HepG2 (cell line): Measurements from ENCODE around the gene NOL12. TPM values are rescaled to one million over a fixed set of nuclear protein-coding genes. Genes with fewer than 3 reads are reported as not detected.

Experiments used
- ATF2 ChIP-seq: sonication (generic); formaldehyde crosslinking; IDR thresholded peaks from 2 replicates; pipeline ENCODE4 v1.4.0; 2020; ENCODE audit warnings: missing genetic modification reagents
- ATF7-NPFF ChIP-seq: sonication (generic); formaldehyde crosslinking; IDR thresholded peaks from 2 replicates; pipeline ENCODE4 v1.8.1; 2023; ENCODE audit warnings: mild to moderate bottlenecking, low read depth, missing genetic modification reagents, moderate library complexity
- CBFB ChIP-seq: sonication (generic); formaldehyde crosslinking; IDR thresholded peaks from 2 replicates; pipeline ENCODE4 v1.4.0; 2020; ENCODE audit warnings: missing genetic modification reagents
- GMEB1 ChIP-seq: sonication (generic); formaldehyde crosslinking; IDR thresholded peaks from 2 replicates; pipeline ENCODE4 v1.5.1; 2020; ENCODE audit warnings: missing genetic modification reagents, mild to moderate bottlenecking, borderline replicate concordance
- HIVEP1 ChIP-seq: sonication (generic); formaldehyde crosslinking; IDR thresholded peaks from 2 replicates; pipeline ENCODE4 v1.4.0; 2020; ENCODE audit warnings: mild to moderate bottlenecking, missing genetic modification reagents
- HOXA5 ChIP-seq: sonication (generic); formaldehyde crosslinking; IDR thresholded peaks from 2 replicates; pipeline ENCODE4 v1.4.0; 2020; ENCODE audit warnings: missing genetic modification reagents
- MAFF ChIP-seq: IDR thresholded peaks from 2 replicates; pipeline ENCODE4 v1.6.1; 2011; ENCODE audit warnings: low read depth, low read length, improper control_type of control experiment
- NFKBIZ ChIP-seq: IDR thresholded peaks from 2 replicates; pipeline ENCODE4 v1.6.1; 2018; ENCODE audit warnings: missing genetic modification reagents, missing compliant biosample characterization
- NONO ChIP-seq, 2 experiments: fragments of 450-650 bp in 1 of 2; sonication (generic) in 1 of 2; formaldehyde crosslinking in 1 of 2; IDR thresholded peaks in 1 of 2; conservative IDR thresholded peaks in 1 of 2; 2 replicates each; pipeline versions ENCODE4 v1.6.1 to v1.8.0; 2017 to 2022; ENCODE audit warnings: mild to moderate bottlenecking in 1 of 2, missing genetic modification reagents in 1 of 2, moderate library complexity in 1 of 2
- PAWR ChIP-seq: sonication (generic); formaldehyde crosslinking; IDR thresholded peaks from 2 replicates; pipeline ENCODE4 v1.4.0; 2020; ENCODE audit warnings: missing genetic modification reagents, mild to moderate bottlenecking, borderline replicate concordance
- PBX2 ChIP-seq: IDR thresholded peaks from 2 replicates; pipeline ENCODE4 v1.6.1; 2016; ENCODE audit warnings: control low read depth
- PHF21A ChIP-seq: sonication (generic); formaldehyde crosslinking; IDR thresholded peaks from 2 replicates; pipeline ENCODE4 v1.5.0; 2020; ENCODE audit warnings: mild to moderate bottlenecking, missing genetic modification reagents
- POGZ ChIP-seq: sonication (generic); formaldehyde crosslinking; IDR thresholded peaks from 2 replicates; pipeline ENCODE4 v1.4.0; 2020; ENCODE audit warnings: mild to moderate bottlenecking, missing genetic modification reagents
- RBM22 ChIP-seq: fragments of 200-400 bp; formaldehyde crosslinking; optimal IDR thresholded peaks from 2 replicates; pipeline ENCODE3; 2017; ENCODE audit warnings: mild to moderate bottlenecking, low read length, moderate library complexity
- SIN3A ChIP-seq: IDR thresholded peaks from 2 replicates; pipeline ENCODE4 v1.6.1; 2011; ENCODE audit warnings: low read depth, mild to moderate bottlenecking, control low read depth, low read length, borderline replicate concordance
- SP5 ChIP-seq: IDR thresholded peaks from 2 replicates; pipeline ENCODE4 v1.6.1; 2016; ENCODE audit warnings: low read depth, borderline replicate concordance
- TBX2 ChIP-seq: sonication (generic); formaldehyde crosslinking; IDR thresholded peaks from 2 replicates; pipeline ENCODE4 v1.5.0; 2020; ENCODE audit warnings: missing genetic modification reagents, mild to moderate bottlenecking, borderline replicate concordance
- TCF12 ChIP-seq, 2 experiments: fragments of 450-650 bp in 1 of 2; sonication (generic) in 1 of 2; formaldehyde crosslinking in 1 of 2; IDR thresholded peaks; 2 replicates each; pipeline versions ENCODE4 v1.6.1 to v1.8.0; 2017 to 2022; ENCODE audit warnings: antibody characterized with exemption in 1 of 2, mild to moderate bottlenecking in 1 of 2, missing genetic modification reagents in 1 of 2, moderate library complexity in 1 of 2
- TSC22D2 ChIP-seq: sonication (generic); formaldehyde crosslinking; IDR thresholded peaks from 2 replicates; pipeline ENCODE4 v1.5.1; 2020; ENCODE audit warnings: missing genetic modification reagents, mild to moderate bottlenecking, borderline replicate concordance
- polyA plus RNA-seq, 8 experiments: library from polyadenylated mRNA; depleted of rRNA in 3 of 8; stranded (reverse) in 7 of 8; unstranded in 1 of 8; fragments of >200 nt; fragmentation: Illumina TruSeq in 4 of 8; extraction: Trizol in 4 of 8; gene quantifications; 2 replicates each; pipeline versions ENCODE4 v1.2.1 to v1.2.3, GENCODE V29; 2011 to 2016; ENCODE audit warnings: low read depth in 4 of 8, missing spikeins in 1 of 8, mixed read lengths in 1 of 8; ENCODE audit not compliant: insufficient read depth in 1 of 8
- total RNA-seq, 5 experiments: library from RNA; depleted of rRNA; stranded (reverse); fragments of >200 nt; fragmentation: Illumina TruSeq; extraction: Trizol; gene quantifications; 2 replicates each; pipeline ENCODE4 v1.2.3, GENCODE V29; 2016; ENCODE audit warnings: low read depth in 1 of 5
- TF ChIP-seq, protein P1 (sequence below): sonication (generic); formaldehyde crosslinking; IDR thresholded peaks from 2 replicates; pipeline ENCODE4 v1.4.0; 2020; ENCODE audit warnings: missing genetic modification reagents
- TF ChIP-seq, protein P2 (sequence below): IDR thresholded peaks from 2 replicates; pipeline ENCODE4 v1.6.1; 2016; ENCODE audit warnings: mild to moderate bottlenecking

NOL12 gene
- total and polyA plus RNA-seq, 2 of the 13 experiments (the other 11 are each of a cell fraction or from before 2014, with no cell fraction given) = 14.3 to 31.4 TPM

GRCh38 chr22:37639070-37639760 is 46.9 kb upstream of the NOL12 start, which contains the start of gene SH3BP1 (continued):
- TF ChIP-seq GMEB1 (CRISPR knock-in tag) = no peak
- TF ChIP-seq POGZ (CRISPR knock-in tag) = no peak
- TF ChIP-seq ATF2 (CRISPR knock-in tag) = no peak
- TF ChIP-seq SP5 (CRISPR knock-in tag) = peak; percentile 43; the same call in 1 of the 2 replicates
- peak; percentile 19; the same call in 1 of the 2 replicates for TF ChIP-seq ATF7-NPFF (CRISPR knock-in tag)
- no peak for TF ChIP-seq HOXA5 (CRISPR knock-in tag)
- TF ChIP-seq PBX2 = no peak
- no peak for TF ChIP-seq NFKBIZ
- TF ChIP-seq, protein P1, sequence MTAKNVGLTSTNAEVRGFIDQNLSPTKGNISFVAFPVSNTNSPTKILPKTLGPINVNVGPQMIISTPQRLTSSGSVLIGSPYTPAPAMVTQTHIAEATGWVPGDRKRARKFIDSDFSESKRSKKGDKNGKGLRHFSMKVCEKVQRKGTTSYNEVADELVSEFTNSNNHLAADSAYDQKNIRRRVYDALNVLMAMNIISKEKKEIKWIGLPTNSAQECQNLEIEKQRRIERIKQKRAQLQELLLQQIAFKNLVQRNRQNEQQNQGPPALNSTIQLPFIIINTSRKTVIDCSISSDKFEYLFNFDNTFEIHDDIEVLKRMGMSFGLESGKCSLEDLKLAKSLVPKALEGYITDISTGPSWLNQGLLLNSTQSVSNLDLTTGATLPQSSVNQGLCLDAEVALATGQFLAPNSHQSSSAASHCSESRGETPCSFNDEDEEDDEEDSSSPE = peak; percentile 66; the same call in 1 of the 2 replicates
- TF ChIP-seq, protein P2, sequence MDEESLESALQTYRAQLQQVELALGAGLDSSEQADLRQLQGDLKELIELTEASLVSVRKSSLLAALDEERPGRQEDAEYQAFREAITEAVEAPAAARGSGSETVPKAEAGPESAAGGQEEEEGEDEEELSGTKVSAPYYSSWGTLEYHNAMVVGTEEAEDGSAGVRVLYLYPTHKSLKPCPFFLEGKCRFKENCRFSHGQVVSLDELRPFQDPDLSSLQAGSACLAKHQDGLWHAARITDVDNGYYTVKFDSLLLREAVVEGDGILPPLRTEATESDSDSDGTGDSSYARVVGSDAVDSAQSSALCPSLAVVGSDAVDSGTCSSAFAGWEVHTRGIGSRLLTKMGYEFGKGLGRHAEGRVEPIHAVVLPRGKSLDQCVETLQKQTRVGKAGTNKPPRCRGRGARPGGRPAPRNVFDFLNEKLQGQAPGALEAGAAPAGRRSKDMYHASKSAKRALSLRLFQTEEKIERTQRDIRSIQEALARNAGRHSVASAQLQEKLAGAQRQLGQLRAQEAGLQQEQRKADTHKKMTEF = peak; percentile 22; the same call in 1 of the 2 replicates
- peak; percentile 58; the same call in 1 of the 2 replicates for TF ChIP-seq HIVEP1 (CRISPR knock-in tag)
- TF ChIP-seq SIN3A = peak; percentile 46; the same call in 1 of the 2 replicates
- no peak for TF ChIP-seq PAWR (CRISPR knock-in tag)
- TF ChIP-seq CBFB (CRISPR knock-in tag) = no peak
- TF ChIP-seq TCF12 (IDR thresholded peaks at IDR 0.05) = no peak
- TF ChIP-seq TCF12 (CRISPR knock-in tag; IDR thresholded peaks at IDR 0.05) = no peak
- TF ChIP-seq NONO (IDR thresholded peaks at IDR 0.05) = no peak
- TF ChIP-seq NONO (CRISPR knock-in tag; conservative IDR thresholded peaks at IDR 0.05) = peak; percentile 19; the same call in 1 of the 2 replicates
- TF ChIP-seq MAFF = no peak
- TF ChIP-seq TBX2 (CRISPR knock-in tag) = peak; percentile 43; the same call in 1 of the 2 replicates
- no peak for TF ChIP-seq TSC22D2 (CRISPR knock-in tag)
- TF ChIP-seq RBM22 = no peak
- TF ChIP-seq PHF21A = peak; percentile 34; the same call in 1 of the 2 replicates
